ENCODE results near the gene CENPN. TPM values are rescaled to one million over a fixed set of nuclear protein-coding genes. Genes with fewer than 3 reads are reported as not detected.
A peak's percentile ranks its signal among the peaks of the same experiment; 100 is the strongest.

The CENPN gene
- total and polyA plus RNA-seq, 2 of the 13 experiments (the other 11 are each of a cell fraction or from before 2014, with no cell fraction given), result 29.7 to 129 TPM

DNA sequence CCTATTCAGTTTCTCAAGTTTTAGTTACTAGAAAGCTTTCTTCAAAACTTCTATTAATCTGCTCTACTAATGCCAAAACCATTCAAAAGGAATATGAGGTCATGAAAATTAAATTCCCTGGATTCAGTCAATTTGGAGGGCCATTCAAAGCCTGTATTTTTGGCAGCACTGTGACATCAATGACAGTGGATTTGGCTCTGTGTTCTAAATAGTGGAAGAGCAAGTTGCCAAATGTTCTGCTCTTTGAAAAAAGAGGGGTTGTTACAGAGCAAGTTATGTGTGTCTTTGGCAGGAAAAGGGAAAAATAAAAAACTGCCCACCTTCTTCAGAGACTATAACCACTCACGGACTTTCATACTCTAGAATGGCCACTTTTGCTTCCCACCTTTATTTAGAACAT, 73.2 kb downstream of the CENPN start:
- intact Hi-C loops (cut with micrococcal nuclease; ENCODE audit: unreplicated experiment) (no loop called here), in situ Hi-C loops (cut with HindIII; ENCODE audit: extremely low pct_ligation_motif_present, low pct_unique_long_range_greater_than_20kb) (no loop called here)
- POLR2A ChIA-PET, result no interaction called here
- TF ChIP-seq ZKSCAN1 (IDR thresholded peaks at IDR 0.05; ENCODE audit: low read length), result no peak
- peak; percentile 75 for TF ChIP-seq RBM22 (optimal IDR thresholded peaks at IDR 0.05; ENCODE audit: low read length)
- Histone ChIP-seq H3K27ac (ENCODE audit: extremely low read length, insufficient read depth, low read length) (no peak overlapping the region), H3K4me2 (ENCODE audit: low read depth, low read length) (no peak overlapping the region), H2AFZ (ENCODE audit: low read length) (no peak overlapping the region), H3K9me3 (ENCODE audit: low read length) (no peaks in the 10 kb centered on the region), H3K4me3 (replicated peaks in 1 of 3; ENCODE audit: insufficient read depth in 1 of 3, low read depth in 2 of 3, low read length in 3 of 3) (no peak overlapping the region), H3K4me1 (ENCODE audit: insufficient read depth, low read length) (peaks cover 15% of the 10 kb centered on the region), H3K9ac (ENCODE audit: insufficient read depth, low read depth, low read length) (no peak overlapping the region), H3K27me3 (ENCODE audit: control insufficient read depth in 1 of 2, insufficient read depth in 2 of 2, low read length in 2 of 2) (no peaks in the 10 kb centered on the region; a peak in 1 of 5 replicates), H3K36me3 (replicated peaks in 1 of 2; ENCODE audit: control insufficient read depth in 1 of 2, insufficient read depth in 2 of 2, low read length in 2 of 2) (peaks cover 6 to 29% of the 10 kb centered on the region in 2 experiments), H3K79me2 (ENCODE audit: insufficient read depth, low read length) (no peaks in the 10 kb centered on the region), H4K20me1 (ENCODE audit: insufficient read depth, low read length) (no peaks in the 10 kb centered on the region)
- DNase-seq (ENCODE audit: low spot score), result no peak
- CTCF ChIA-PET (ENCODE audit: low intra/inter-chr PET ratio, low total read pairs), result no interaction called here
- BruUV-seq (replicated peaks), result TSS peak; percentile 39
- 95% methylated on average over 1 of the region's 1 CpG for WGBS (ENCODE audit: low lambda C conversion rate)
- no peak for FAIRE-seq
- no peak for ATAC-seq

DNA sequence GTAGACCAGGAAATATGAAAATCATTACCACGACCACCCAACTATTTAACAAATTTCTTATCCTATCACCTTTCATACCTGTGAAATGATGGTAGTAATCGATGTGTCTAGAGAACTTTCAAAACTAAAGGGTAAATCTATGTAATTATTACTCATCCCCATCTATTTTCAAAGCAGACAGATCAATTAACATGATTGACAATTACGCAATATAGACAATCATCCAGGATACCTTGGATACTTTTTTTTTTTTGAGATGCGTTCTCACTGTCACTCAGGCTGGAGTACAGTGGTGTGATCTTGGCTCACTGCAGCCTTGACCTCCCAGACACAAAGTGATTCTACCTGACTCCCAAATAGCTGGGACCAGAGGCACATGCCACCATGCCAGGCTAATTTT, 74.0 kb downstream of the CENPN start:
- H3K4me1 ChIP-seq (ENCODE audit: insufficient read depth, low read length), result peaks cover 13% of the 10 kb centered on the region
- H3K36me3 ChIP-seq (replicated peaks in 1 of 2; ENCODE audit: control insufficient read depth in 1 of 2, insufficient read depth in 2 of 2, low read length in 2 of 2), result peaks cover 6 to 32% of the 10 kb centered on the region in 2 experiments
- H3K27ac ChIP-seq (ENCODE audit: extremely low read length, insufficient read depth, low read length), result no peak overlapping the region
- WGBS (ENCODE audit: low lambda C conversion rate), result 96% methylated on average over 4 of the region's 4 CpGs
- no peak for DNase-seq (ENCODE audit: low spot score)
- H3K27me3 ChIP-seq (ENCODE audit: control insufficient read depth in 1 of 2, insufficient read depth in 2 of 2, low read length in 2 of 2), result no peaks in the 10 kb centered on the region; a peak in 1 of 5 replicates
- no peak overlapping the region for H3K9ac ChIP-seq (ENCODE audit: insufficient read depth, low read depth, low read length)
- intact Hi-C loops (cut with micrococcal nuclease; ENCODE audit: unreplicated experiment), result no loop called here
- ATAC-seq, result no peak
- H3K79me2 ChIP-seq (ENCODE audit: insufficient read depth, low read length), result no peaks in the 10 kb centered on the region
- H3K4me2 ChIP-seq (ENCODE audit: low read depth, low read length), result no peak overlapping the region
- no peak for FAIRE-seq
- H4K20me1 ChIP-seq (ENCODE audit: insufficient read depth, low read length), result no peaks in the 10 kb centered on the region
- no peak overlapping the region for H3K4me3 ChIP-seq (replicated peaks in 1 of 3; ENCODE audit: insufficient read depth in 1 of 3, low read depth in 2 of 3, low read length in 3 of 3)
- no peaks in the 10 kb centered on the region for H3K9me3 ChIP-seq (ENCODE audit: low read length)
- in situ Hi-C loops (cut with HindIII; ENCODE audit: extremely low pct_ligation_motif_present, low pct_unique_long_range_greater_than_20kb), result no loop called here
- no TSS peak for BruUV-seq (replicated peaks)
- TF ChIP-seq TBL1XR1 (IDR thresholded peaks at IDR 0.05; ENCODE audit: borderline replicate concordance, low read length, partially characterized antibody) (no peak), CEBPB (IDR thresholded peaks at IDR 0.05; ENCODE audit: borderline replicate concordance, low read depth, low read length) (peak; percentile 84)
- no peak overlapping the region for H2AFZ ChIP-seq (ENCODE audit: low read length)
- ChIA-PET POLR2A (interaction anchor here (0.8 kb wide), 1 partner anchor 44 kb away, joined by 4 read pairs; no protein-coding TSS in a partner anchor), CTCF (ENCODE audit: low intra/inter-chr PET ratio, low total read pairs) (no interaction called here)

Small RNAs within 50 kb of the gene (small RNA-seq; reads per million reads assigned to genes)
- 0 reads per million in 3 experiments for gene AC092718.3 (ENCODE audit: insufficient read depth in 2 of 3, insufficient read length in 3 of 3, low read depth in 2 of 3, low replicate concordance in 1 of 3)

Other genes with a start within 250 kb of the CENPN start
- gene CDYL2, start 202.6 kb upstream of the CENPN start, total RNA-seq (2016; rRNA removed; fragmentation: Illumina TruSeq; extraction: Trizol), result 0.20 and 0.35 TPM in 2 replicates
- gene CDYL2, start 202.6 kb upstream of the CENPN start, polyA plus RNA-seq (2011; rRNA removed), result 0.07 TPM in 2 replicates
- gene CMC2, start 329 bp upstream of the CENPN start, total RNA-seq (2016; rRNA removed; fragmentation: Illumina TruSeq; extraction: Trizol), result 129 and 147 TPM in 2 replicates
- 92.1 and 116 TPM in 2 replicates for gene CMC2, start 329 bp upstream of the CENPN start, polyA plus RNA-seq (2011; rRNA removed)
- gene ATMIN, start 28.6 kb downstream of the CENPN start, total RNA-seq (2016; rRNA removed; fragmentation: Illumina TruSeq; extraction: Trizol), result 60.4 and 74.7 TPM in 2 replicates
- gene ATMIN, start 28.6 kb downstream of the CENPN start, polyA plus RNA-seq (2011; rRNA removed), result 30.4 and 34.6 TPM in 2 replicates
- 0.38 and 1.9 TPM in 2 replicates for gene C16orf46, start 70.0 kb downstream of the CENPN start, total RNA-seq (2016; rRNA removed; fragmentation: Illumina TruSeq; extraction: Trizol)
- gene C16orf46, start 70.0 kb downstream of the CENPN start, polyA plus RNA-seq (2011; rRNA removed), result 0.39 and 0.55 TPM in 2 replicates
- gene GCSH, start 89.2 kb downstream of the CENPN start, total RNA-seq (2016; rRNA removed; fragmentation: Illumina TruSeq; extraction: Trizol), result 103 and 117 TPM in 2 replicates
- gene GCSH, start 89.2 kb downstream of the CENPN start, polyA plus RNA-seq (2011; rRNA removed), result 23.5 and 35.9 TPM in 2 replicates
- 0.11 TPM in 1 of 2 replicates, not detected in the other for gene BCO1, start 231.5 kb downstream of the CENPN start, total RNA-seq (2016; rRNA removed; fragmentation: Illumina TruSeq; extraction: Trizol)
- gene BCO1, start 231.5 kb downstream of the CENPN start, polyA plus RNA-seq (2011; rRNA removed), result not detected in 2 replicates

All from HepG2 (cell line).